Liver (tissue), 9 donors: ENCODE data around the gene PLXDC1. TPM values are rescaled to one million over a fixed set of nuclear protein-coding genes. Genes with fewer than 3 reads are reported as not detected.

ENCODE experiments used
- DNase-seq: peaks from one replicate; pipeline ENCODE4 v3.0.0-alpha.2; 2017; ENCODE audit warnings: low spot score
- H3K27ac ChIP-seq, 2 donors: one replicate each; pipeline ENCODE4 v1.7.0; 2013; ENCODE audit warnings: inconsistent platforms in 2 of 2, low read length in 2 of 2, control low read depth in 1 of 2, low read depth in 1 of 2, mild to moderate bottlenecking in 1 of 2
- H3K27me3 ChIP-seq, 4 donors: one replicate each; pipeline versions ENCODE4 v1.6.1 to v1.7.0; 2013; ENCODE audit warnings: low read length in 3 of 4, inconsistent platforms in 1 of 4, mild to moderate bottlenecking in 1 of 4, moderate library complexity in 1 of 4; ENCODE audit not compliant: control insufficient read depth in 4 of 4, insufficient read depth in 4 of 4
- H3K36me3 ChIP-seq, 4 donors: one replicate each; pipeline versions ENCODE4 v1.6.1 to v1.7.0; 2013; ENCODE audit warnings: low read length in 3 of 4, mild to moderate bottlenecking in 3 of 4, low read depth in 1 of 4, moderate library complexity in 1 of 4; ENCODE audit not compliant: control insufficient read depth in 4 of 4, insufficient read depth in 3 of 4
- H3K4me1 ChIP-seq, 4 donors: one replicate each; pipeline versions ENCODE4 v1.6.1 to v1.7.0; 2013; ENCODE audit warnings: low read length in 3 of 4, mild to moderate bottlenecking in 3 of 4, moderate library complexity in 1 of 4; ENCODE audit not compliant: control insufficient read depth in 4 of 4, insufficient read depth in 4 of 4
- H3K4me3 ChIP-seq, 3 donors: one replicate each; pipeline versions ENCODE4 v1.6.1 to v1.7.0; 2013; ENCODE audit warnings: low read length in 3 of 3, control low read depth in 1 of 3, low read depth in 1 of 3, mild to moderate bottlenecking in 1 of 3
- H3K9ac ChIP-seq, 2 donors: one replicate each; pipeline ENCODE4 v1.7.0; 2013; ENCODE audit warnings: low read length in 2 of 2, mild to moderate bottlenecking in 2 of 2, moderate library complexity in 2 of 2, control low read depth in 1 of 2, low read depth in 1 of 2
- H3K9me3 ChIP-seq, 4 donors: one replicate each; pipeline versions ENCODE4 v1.6.1 to v1.7.0; 2013; ENCODE audit warnings: low read length in 3 of 4; ENCODE audit not compliant: control insufficient read depth in 4 of 4
- CTCF ChIP-seq: fragments of 150-350 bp; IDR thresholded peaks from 2 replicates; pipeline ENCODE4 v1.5.1; 2017; ENCODE audit warnings: improper control_type of control experiment, low read depth, low read length; ENCODE audit not compliant: missing input control
- EGR1 ChIP-seq, 2 donors: IDR thresholded peaks; 2 replicates each; pipeline ENCODE4 v1.6.1; 2016 to 2018; ENCODE audit warnings: antibody characterized with exemption in 2 of 2, low read depth in 2 of 2
- FOXA1 ChIP-seq: IDR thresholded peaks from 2 replicates; pipeline ENCODE4 v1.6.1; 2016; ENCODE audit warnings: antibody characterized with exemption
- FOXA2 ChIP-seq: IDR thresholded peaks from 2 replicates; pipeline ENCODE4 v1.6.1; 2016; ENCODE audit warnings: antibody characterized with exemption
- GABPA ChIP-seq, 2 donors: IDR thresholded peaks in 1 of 2; conservative IDR thresholded peaks in 1 of 2; 2 replicates each; pipeline ENCODE4 v1.6.1; 2016; ENCODE audit warnings: antibody characterized with exemption in 2 of 2, mild to moderate bottlenecking in 1 of 2, moderate library complexity in 1 of 2
- HNF4A ChIP-seq, 2 donors: conservative IDR thresholded peaks; 2 replicates each; pipeline ENCODE4 v1.6.1; 2016; ENCODE audit warnings: antibody characterized with exemption in 2 of 2, mild to moderate bottlenecking in 2 of 2
- HNF4G ChIP-seq: IDR thresholded peaks from 2 replicates; pipeline ENCODE4 v1.6.1; 2016; ENCODE audit warnings: antibody characterized with exemption
- JUND ChIP-seq, 2 donors: IDR thresholded peaks; 2 replicates each; pipeline ENCODE4 v1.6.1; 2016; ENCODE audit warnings: antibody characterized with exemption in 2 of 2
- MAX ChIP-seq: IDR thresholded peaks from 2 replicates; pipeline ENCODE4 v1.6.1; 2016; ENCODE audit warnings: antibody characterized with exemption
- NR2F2 ChIP-seq: IDR thresholded peaks from 2 replicates; pipeline ENCODE4 v1.6.1; 2016; ENCODE audit warnings: antibody characterized with exemption
- RAD21 ChIP-seq, 2 donors: IDR thresholded peaks; 2 replicates each; pipeline ENCODE4 v1.6.1; 2016; ENCODE audit warnings: antibody characterized with exemption in 2 of 2, mild to moderate bottlenecking in 2 of 2
- RXRA ChIP-seq, 2 donors: IDR thresholded peaks; 2 replicates each; pipeline ENCODE4 v1.6.1; 2017 to 2018; ENCODE audit warnings: antibody characterized with exemption in 2 of 2, mild to moderate bottlenecking in 1 of 2
- SP1 ChIP-seq: IDR thresholded peaks from 2 replicates; pipeline ENCODE4 v1.6.1; 2018; ENCODE audit warnings: antibody characterized with exemption, mild to moderate bottlenecking
- TAF1 ChIP-seq: conservative IDR thresholded peaks from 2 replicates; pipeline ENCODE4 v1.6.1; 2016; ENCODE audit warnings: antibody characterized with exemption, mild to moderate bottlenecking
- YY1 ChIP-seq: IDR thresholded peaks from 2 replicates; pipeline ENCODE4 v1.6.1; 2016; ENCODE audit warnings: antibody characterized with exemption, mild to moderate bottlenecking
- ZBTB33 ChIP-seq: IDR thresholded peaks from 2 replicates; pipeline ENCODE4 v1.6.1; 2016; ENCODE audit warnings: antibody characterized with exemption
- WGBS: extraction: QIAGEN DNeasy Blood & Tissue Kit; methylation state at CpG from one replicate; pipeline ENCODE4 v1.1.7; 2013; 5-methylcytosine and 5-hydroxymethylcytosine counted together
- polyA plus RNA-seq, 2 donors: library from polyadenylated mRNA; stranded (reverse) in 1 of 2; unstranded in 1 of 2; fragments of 200-250 nt in 1 of 2; fragments of >200 nt in 1 of 2; fragmentation: Nextera tagmentation in 1 of 2; extraction: Ambion mirVana in 1 of 2; gene quantifications; one replicate each; pipeline versions ENCODE4 v1.2.1 to v1.2.3, GENCODE V29; 2013 to 2015
- total RNA-seq, 2 donors: library from RNA; depleted of rRNA; stranded (reverse); fragments of >200 nt; gene quantifications; one replicate each; pipeline ENCODE4 v1.2.3, GENCODE V29; 2014
- TF ChIP-seq, protein P1 (sequence below): IDR thresholded peaks from 2 replicates; pipeline ENCODE4 v1.6.1; 2016; ENCODE audit warnings: antibody characterized with exemption, mild to moderate bottlenecking
- TF ChIP-seq, protein P2 (sequence below): IDR thresholded peaks from 2 replicates; pipeline ENCODE4 v1.6.1; 2016; ENCODE audit warnings: antibody characterized with exemption
- donor health status: healthy.
- donor health status: healthy.
- donor health status: healthy.
- donor health status: healthy.
- donor health status: healthy.

The PLXDC1 gene
- total and polyA plus RNA-seq, 4 donors, result 0.14 to 0.84 (median 0.30) TPM

DNA sequence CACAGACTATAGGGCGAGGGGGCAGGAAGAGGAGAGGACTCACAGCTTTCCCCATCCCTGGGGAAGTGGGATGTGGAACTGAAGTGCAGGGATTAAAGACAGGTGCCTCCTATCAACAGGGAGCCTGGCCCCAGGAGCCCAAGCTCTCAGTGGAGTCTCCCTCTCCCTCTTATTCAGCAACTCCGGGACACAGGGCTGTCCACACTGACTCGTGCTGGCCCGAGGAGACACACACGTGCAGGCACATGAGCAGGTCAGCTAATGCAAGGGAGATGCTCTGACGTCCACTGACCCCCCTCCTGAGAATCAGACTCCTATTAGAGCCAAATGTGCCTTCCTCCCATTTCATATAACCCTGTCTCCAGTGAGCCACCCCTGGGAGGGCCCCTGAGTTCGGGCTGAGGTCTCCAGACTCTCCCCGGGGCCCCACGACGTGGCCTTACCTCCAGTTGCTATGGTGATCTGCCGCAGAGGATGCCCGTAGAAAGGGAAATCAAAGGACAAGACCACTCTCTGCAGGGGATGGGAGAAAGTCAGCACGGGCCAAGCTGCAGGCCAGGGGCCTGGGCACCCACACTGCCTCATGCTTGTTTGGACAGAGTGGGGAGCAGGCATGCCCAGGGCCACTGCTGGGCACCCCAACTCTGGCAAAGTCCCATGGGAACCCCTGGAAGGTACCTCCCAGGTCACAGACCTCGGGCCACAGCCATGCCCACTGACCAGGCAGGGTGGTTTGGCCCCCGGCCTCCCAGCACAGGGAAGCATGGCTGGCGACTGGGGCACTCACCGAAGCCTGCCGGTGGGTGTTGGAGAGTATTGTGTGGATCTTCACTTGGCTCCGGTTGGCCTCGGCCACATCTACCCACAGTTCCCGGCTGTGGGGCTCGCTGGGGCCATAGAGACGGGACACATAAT lies 42.7 kb downstream of the PLXDC1 start:
- no peak for DNase-seq
- H3K4me1 ChIP-seq, result peaks cover 0 to 12% (median 10%) of the 10 kb centered on the region in 4 donors
- no peak overlapping the region for H3K27ac ChIP-seq
- H3K9ac ChIP-seq, result no peak overlapping the region
- no peaks in the 10 kb centered on the region for H3K27me3 ChIP-seq
- no peak overlapping the region for H3K4me3 ChIP-seq
- 92% methylated on average over 23 of the region's 23 CpGs for WGBS
- no peaks in the 10 kb centered on the region for H3K9me3 ChIP-seq
- H3K36me3 ChIP-seq, result no peaks in the 10 kb centered on the region
- TF ChIP-seq RXRA (IDR thresholded peaks at IDR 0.05), result no peak
- TF ChIP-seq SP1, result no peak
- TF ChIP-seq EGR1 (IDR thresholded peaks at IDR 0.05; ENCODE audit: low read depth in 2 of 2), result no peak
- TF ChIP-seq MAX, result no peak
- no peak for TF ChIP-seq JUND (IDR thresholded peaks at IDR 0.05)
- TF ChIP-seq, protein P1, sequence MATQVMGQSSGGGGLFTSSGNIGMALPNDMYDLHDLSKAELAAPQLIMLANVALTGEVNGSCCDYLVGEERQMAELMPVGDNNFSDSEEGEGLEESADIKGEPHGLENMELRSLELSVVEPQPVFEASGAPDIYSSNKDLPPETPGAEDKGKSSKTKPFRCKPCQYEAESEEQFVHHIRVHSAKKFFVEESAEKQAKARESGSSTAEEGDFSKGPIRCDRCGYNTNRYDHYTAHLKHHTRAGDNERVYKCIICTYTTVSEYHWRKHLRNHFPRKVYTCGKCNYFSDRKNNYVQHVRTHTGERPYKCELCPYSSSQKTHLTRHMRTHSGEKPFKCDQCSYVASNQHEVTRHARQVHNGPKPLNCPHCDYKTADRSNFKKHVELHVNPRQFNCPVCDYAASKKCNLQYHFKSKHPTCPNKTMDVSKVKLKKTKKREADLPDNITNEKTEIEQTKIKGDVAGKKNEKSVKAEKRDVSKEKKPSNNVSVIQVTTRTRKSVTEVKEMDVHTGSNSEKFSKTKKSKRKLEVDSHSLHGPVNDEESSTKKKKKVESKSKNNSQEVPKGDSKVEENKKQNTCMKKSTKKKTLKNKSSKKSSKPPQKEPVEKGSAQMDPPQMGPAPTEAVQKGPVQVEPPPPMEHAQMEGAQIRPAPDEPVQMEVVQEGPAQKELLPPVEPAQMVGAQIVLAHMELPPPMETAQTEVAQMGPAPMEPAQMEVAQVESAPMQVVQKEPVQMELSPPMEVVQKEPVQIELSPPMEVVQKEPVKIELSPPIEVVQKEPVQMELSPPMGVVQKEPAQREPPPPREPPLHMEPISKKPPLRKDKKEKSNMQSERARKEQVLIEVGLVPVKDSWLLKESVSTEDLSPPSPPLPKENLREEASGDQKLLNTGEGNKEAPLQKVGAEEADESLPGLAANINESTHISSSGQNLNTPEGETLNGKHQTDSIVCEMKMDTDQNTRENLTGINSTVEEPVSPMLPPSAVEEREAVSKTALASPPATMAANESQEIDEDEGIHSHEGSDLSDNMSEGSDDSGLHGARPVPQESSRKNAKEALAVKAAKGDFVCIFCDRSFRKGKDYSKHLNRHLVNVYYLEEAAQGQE, result no peak
- TF ChIP-seq FOXA2, result no peak
- no peak for TF ChIP-seq TAF1
- no peak for TF ChIP-seq CTCF
- no peak for TF ChIP-seq NR2F2
- no peak for TF ChIP-seq YY1
- TF ChIP-seq HNF4G, result no peak
- no peak for TF ChIP-seq HNF4A (conservative IDR thresholded peaks at IDR 0.05)
- no peak for TF ChIP-seq ZBTB33
- no peak for TF ChIP-seq FOXA1
- TF ChIP-seq, protein P2, sequence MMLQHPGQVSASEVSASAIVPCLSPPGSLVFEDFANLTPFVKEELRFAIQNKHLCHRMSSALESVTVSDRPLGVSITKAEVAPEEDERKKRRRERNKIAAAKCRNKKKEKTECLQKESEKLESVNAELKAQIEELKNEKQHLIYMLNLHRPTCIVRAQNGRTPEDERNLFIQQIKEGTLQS, result no peak
- no peak for TF ChIP-seq RAD21 (IDR thresholded peaks at IDR 0.05)
- no peak for TF ChIP-seq GABPA (IDR thresholded peaks at IDR 0.05 in 1 of 2, conservative IDR thresholded peaks at IDR 0.05 in 1 of 2)
